Right kidney (tissue), 1 donor: ENCODE measurements around the gene ELFN2.

ENCODE experiments used
- DNase-seq: peaks from one replicate; pipeline ENCODE4 v3.0.0-alpha.2; 2016

Gene ELFN2

DNA sequence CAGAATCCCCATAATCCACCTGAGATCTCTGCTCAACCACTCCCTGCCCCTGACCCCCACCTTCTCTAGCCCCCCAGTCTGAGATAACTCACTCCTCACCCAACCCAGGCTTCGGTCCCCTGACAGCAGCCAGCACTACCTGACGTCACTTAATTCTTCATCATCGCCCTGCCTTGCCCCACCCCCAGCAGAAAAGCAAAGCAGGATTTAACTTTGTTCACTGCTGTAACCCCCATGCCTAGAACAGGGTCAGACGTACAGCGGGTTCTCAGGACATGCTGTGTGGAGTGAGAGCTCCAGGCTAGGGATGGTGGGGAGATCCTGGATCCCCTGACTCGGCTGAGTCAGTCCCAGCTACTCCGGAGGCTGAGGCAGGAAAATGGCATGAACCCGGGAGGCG lies 45.8 kb downstream of the ELFN2 start:
- DNase-seq = no peak

DNA sequence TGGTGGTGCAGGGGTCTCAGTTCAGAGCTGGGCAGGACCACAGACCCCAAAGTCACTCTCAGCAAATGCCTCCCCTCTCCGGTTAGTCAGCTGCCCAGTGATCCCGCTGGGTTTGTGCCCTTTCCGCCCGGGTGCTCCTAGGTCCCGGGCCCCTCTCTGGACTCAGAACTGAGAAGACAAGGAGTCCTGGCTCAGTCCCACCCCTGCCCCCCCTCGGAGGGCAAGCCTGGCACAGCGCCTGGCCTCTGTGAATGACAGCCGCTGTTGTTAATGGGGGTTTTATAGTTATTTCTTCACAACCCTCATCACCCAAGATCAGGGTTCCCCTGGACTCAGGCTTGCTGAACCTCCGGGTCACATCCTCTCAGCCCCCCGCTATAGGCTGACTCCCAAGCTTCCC lies 47.6 kb downstream of the ELFN2 start:
- DNase-seq = no peak

DNA sequence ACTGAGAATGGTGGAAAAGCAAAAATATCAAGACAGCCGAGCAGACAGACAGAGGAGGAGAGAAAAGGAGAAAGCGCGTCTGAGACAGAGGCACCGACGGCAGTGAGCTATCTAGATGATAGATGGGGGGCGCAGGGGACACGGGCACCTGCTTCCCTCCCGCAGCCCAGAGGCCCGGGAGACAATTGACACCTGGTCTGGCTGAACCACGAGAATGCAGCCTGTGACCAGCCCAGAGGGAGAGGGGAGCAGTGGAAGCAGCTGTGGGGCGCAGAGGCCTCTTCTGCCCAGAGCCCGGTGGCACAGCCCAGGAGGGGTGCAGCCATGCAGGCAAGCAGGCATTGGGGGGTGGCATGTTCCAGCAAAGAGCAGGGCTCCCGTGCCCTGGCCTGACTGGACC lies 48.2 kb downstream of the ELFN2 start:
- DNase-seq = no peak

DNA sequence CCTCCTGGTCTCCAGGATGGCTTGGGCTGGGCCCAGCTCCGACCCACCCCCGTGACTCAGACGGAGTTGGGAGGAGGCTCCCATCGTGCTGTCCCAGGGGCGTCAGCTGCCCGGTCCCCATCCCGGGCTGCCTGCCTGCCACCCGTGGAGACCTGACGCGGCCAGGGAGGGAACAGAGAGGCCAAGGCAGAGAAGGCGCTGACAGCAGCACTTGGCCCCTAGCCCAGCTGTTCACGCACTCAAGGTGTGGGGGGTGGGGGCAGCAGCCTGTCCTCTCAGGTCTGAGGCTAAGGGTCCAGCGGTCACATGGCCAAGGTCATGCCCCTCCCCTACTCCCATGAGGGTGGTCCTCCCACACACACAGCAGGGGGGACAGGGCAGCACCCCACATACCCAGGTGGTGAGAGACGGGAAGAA lies 48.6 kb downstream of the ELFN2 start:
- DNase-seq = no peak

DNA sequence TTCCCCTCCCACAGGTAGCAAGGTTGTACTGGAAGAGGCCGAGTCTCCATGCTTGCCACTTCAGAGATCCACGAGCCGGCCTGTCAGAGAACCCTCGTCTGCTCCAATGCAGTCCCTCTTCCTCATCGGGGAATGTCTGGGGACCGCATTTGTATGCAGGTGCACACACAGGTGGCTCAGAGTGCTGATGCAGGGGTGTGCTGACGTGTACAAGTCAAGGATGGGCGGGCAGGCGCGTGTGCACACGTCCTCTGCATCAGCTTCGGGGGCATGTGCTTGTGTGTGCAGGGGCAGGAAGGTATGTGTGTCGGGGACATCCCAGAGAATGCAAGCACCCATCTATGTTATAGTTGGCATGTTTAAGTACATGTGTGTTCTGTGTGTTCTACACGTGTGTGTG lies 49.4 kb downstream of the ELFN2 start:
- no peak for DNase-seq

DNA sequence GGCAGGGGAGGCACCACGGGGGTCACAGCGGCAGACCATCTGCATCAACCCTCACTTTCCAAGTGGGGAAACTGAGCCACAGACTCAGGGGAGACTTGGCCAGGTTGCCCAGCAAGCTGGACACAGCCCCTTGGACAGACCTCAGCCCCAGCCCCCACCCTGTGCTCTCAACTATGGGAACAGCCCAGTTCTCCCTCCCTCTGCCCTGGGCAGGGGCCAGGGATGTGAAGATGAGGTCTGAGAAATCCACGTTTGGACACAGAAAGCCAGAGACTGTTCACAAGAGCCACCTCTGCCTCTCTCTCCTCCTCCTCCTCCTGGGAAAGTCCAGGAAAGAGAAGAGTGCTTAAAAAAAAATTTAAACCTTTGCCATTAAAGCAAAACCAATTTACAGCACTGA lies 50.1 kb downstream of the ELFN2 start:
- DNase-seq = no peak

DNA sequence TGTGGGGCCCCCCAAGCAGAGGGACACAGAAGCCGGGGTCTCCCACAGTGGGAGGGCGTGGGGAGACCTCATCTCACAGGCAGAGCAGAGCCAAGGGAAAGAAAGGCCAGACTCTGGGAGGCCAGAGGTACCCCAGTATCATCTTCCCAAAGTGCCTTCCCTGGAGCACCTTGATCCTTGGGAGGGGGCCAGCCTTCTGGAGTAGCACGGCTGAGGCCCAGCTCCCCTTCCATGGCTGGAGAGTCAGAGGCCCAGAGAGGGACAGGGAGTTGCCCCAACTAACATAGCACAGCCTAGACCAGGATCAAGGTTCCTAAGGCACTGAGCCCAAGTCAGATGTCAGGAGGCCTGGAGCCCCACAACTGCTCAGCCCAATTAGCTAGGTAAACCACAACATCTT lies 50.6 kb downstream of the ELFN2 start:
- DNase-seq = no peak

DNA sequence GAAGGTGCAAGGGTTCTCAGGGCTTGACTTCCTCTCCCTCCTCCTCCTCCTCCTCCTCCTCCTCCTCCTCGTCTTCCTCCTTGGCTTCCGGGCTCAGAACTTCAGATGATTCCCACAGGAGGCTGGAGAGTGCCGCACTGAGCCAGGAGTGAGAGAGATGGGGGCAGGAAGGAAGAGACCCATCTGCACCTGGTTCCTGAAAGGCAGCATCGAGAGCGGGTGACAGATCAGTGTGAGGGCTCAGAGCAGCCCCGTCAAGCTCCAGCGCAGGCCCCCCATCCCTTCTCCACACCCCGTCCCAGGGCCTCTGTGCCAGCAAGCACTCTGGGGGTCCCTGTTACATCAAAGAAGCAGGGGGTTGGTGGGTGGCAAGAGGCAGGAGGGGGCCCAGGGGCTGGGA lies 51.5 kb downstream of the ELFN2 start:
- DNase-seq = no peak

DNA sequence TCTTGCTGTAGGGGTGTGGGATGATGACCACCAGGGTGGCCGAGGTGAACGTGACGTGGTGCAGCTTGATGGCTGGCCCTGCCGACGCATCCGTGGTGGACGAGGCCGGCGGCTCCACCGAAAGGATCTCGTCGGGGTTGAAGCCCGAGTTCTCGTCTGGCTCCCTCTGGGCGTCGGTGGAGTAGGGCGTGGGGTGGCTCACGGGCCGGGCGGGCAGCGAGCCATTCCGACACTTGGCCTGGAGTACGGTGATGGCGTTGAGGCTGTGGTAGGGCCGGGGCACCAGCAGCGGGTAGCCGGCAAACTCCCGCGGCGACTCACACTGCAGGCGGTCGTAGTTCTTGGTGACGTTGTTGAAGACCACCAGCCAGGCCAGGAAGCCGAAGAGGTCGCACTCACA lies 52.7 kb downstream of the ELFN2 start:
- DNase-seq = no peak

DNA sequence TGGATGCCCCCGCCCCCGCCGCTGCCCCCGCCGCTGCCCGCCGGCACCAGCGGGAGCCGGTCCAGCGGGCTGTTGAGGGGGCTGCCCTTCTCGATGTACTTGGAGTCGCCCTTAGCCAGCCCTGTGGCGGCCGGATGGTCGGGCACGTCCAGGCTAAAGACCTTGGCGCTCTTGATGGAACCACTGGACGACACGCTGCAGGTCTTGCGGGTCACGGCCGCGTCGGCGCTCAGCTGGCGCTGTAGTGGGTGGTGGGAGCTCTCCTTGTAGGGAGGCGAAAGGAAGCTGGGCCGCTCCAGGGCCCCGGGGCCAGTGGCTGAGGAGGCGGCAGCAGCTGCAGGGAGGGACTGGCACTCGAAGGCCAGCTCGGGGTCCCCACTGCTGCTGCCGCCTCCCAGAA lies 53.8 kb downstream of the ELFN2 start:
- no peak for DNase-seq

DNA sequence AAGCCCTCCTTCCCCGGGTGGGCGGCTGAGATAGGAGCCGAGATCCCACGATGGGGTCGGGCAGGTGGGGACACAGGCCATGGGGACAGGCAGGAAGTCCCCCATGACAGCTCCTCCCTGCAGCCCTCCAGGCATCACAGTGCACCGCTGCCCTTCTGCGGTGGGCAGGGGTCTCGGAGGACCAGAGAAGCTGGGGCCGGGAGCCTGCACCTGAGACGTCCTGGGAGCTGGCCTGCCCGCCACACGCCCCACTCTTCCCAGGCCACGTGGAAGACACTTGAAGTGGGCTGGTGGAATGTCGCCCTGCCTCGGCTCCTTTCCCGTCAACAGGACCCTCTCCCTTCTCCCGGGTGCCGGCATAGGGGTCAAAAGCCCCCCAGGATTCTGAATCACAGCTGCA lies 55.4 kb downstream of the ELFN2 start:
- no peak for DNase-seq

DNA sequence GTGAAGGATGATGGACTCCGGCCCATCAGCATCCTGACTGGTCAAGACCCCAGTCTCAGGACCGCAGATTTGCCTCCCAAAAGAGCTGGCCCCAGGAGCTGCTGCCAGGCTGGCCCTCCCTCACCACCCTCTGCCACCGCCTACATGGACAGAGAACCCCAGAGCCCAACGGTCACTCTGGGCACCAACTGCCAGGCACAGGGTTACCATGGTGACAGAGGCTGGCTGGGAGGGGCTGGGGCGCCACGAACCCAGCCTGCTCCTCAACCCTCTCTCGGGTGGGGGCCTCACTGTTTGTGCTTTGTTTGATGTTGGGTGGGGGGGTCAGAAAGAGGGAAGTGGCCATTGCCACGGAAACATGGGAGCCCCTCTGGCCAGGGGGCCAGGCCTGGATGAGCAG lies 55.8 kb downstream of the ELFN2 start:
- DNase-seq = no peak

DNA sequence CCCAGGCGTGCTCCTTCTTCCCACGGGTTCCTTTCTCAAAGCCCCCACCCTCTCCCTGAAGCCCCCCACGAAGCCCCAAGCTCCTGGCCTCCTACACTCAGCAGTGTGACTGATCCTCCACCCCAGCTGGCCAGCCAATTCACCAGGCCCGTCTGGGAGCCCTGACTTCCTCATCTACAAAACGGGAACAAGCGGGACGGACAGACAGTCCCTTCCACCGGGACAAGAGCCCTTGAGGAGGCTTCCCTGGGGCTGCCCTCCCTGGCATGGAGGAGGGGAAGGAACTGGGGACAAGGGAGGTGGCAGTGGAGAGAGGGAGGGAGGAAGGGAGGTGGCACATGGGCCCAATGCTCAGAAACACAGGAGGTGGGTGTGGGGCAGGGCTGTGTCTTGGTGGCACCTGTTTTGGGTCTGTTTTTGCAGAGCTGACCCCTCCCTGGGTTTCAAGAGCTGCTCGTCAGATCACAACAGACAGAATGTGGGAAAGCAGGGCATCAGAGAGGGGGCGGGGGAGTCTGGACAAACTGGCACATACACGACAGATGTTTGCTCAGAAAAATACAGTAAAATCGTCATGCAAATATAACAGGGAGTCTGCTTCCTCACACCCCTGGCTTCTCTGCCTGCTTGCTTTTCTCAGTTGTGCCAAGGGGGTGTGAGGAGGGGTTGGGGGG lies 56.8 kb downstream of the ELFN2 start:
- DNase-seq = no peak

DNA sequence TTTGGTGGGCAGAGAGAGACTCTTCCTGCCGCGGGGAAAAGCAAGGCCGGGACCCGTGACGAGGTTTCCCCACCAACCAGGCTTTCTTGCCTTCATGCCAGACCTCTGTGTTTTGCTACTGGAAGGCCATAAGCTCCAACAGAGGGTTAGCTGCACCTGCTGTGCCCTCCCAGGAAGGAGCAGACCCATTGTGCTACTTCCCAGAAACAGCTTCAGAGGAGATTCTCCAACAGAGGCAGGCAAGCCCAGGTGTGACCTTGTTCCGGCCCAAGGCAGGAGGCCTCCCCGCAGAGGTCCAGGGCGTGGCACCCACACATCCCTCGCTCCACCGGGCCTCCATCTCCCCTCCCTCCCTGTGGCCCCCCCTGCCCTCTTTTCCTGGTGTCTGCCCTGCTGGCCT lies 57.8 kb downstream of the ELFN2 start:
- DNase-seq = no peak

DNA sequence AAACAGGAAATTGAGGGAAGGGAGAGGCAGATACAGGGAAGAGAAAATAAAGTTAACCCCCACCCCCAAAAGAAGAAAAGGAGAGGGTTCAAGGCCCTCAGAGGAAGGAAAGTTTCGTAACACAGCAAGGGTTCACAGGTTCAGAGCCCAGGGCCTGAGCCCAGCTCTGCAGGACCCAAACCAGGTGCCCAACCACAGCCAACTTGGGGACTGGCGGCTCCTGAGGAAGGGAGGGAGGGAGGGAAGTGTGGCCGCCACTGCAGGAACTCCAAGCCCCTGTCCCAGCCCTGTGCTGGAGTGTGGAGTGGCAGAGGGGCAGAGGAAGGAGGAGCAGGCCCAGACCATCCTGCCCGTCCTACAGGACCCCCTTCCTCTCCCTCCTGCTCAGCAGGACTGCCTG lies 59.2 kb downstream of the ELFN2 start:
- DNase-seq = no peak

DNA sequence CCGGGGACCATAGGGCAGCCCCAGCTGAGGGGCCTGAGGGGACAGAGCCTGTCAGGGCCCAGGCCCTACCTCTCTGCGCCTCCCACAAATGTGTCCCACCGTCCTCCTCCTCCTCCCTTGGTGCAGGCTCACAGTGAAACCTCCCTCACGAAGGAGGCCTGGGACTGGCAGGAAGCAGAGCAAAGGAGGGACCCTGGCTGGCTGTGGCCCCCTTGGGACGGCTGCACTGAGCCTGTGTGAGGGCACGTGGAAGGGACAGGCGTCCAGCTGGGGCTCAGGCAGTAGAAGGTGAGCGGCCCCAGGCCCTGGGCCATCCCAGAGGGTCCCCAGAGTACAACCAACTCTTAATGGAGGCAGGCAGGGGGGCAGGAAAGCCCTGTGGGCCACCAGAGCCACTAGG lies 60.7 kb downstream of the ELFN2 start:
- no peak for DNase-seq

DNA sequence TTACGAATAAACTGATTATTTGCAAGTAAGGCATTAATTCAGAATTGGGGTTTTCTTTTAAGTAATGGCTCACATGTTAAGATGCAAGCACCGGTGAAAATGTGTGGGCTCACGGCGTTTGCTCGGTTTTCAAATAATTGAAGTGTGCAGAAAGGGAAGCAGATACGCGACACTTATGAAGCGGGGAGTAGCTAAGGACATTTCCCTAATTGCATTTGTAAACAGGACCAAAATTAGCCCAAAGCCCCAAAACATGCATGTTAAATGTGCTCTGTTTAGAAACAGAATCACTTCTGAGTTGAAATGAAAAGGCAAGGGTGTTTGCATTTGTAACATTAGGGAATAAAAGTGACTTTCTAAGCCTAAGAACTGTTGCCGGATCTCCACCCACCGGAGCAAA lies 61.3 kb downstream of the ELFN2 start:
- no peak for DNase-seq

DNA sequence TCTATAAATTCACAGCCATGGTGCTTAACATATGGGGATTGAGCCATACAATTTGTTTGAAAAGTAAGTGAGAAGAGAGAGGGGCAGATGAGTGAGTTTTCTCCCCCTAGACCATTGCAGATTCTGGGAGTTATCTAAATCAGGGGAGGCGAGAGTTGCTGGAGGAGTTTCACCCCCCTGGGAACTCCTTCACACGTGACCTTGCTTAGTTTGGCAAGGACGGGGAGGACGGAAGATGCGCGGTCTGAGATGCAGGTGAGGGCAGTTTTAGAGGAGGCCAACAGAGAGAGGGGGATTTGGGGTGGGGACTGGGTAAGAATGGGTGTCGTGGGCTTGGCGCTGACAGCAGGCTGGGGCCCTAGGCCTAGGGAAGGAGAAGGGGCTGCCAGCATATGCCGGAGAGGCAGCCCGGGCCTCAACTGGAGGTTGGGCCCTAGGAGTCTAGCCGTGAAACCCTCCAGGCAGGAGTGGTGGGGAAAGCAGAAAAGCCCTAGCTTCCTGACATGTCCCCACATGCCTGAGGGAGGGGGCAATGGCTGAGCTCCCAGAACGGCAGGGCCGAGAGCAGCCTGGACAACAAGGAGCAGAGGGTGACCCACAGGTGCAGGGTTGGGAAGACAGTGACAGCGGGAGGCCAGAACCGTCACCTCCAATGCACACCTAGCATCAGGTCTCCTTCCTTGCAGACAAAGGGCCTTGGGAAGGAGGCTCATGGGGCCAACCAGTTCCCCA lies 63.9 kb downstream of the ELFN2 start:
- DNase-seq = no peak

DNA sequence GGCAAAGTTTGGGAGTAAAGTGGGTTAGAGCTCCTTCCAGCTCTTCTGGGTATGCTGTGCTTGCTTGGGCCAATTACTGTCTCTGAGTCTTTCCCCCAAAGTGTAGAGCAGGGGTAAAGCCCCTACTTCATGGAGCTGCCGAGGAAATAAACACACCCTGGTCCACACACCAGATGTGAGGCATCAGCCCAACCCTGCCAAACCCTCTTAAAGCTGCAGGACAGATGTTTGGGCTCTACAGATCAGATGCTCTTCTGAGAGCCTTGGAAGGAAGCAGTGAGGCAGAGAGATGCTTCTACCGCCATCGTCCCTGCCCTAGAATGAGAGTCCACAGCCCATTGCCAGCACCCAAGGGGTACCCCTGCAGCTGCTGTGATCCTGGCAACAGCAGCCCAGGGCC lies 64.7 kb downstream of the ELFN2 start:
- no peak for DNase-seq

DNA sequence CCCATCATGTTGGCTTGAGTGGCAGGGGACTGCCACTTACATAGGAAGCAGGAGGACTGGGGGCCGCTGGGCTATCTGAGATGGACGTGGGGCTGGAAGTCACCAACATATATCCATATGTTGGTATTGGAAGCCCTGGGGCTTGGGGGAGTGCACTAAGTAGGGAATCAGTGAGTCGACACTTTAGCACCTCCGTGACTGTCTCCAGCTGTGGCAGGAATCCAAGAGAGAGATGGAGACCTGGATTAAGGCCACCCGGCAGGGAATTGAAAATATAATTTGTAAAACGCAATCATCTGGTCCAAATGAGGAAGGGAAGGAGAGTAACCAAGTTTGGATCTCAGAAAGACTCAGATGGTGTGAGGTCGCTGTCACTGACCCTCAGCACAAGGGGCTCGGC lies 68.4 kb downstream of the ELFN2 start:
- DNase-seq = no peak

DNA sequence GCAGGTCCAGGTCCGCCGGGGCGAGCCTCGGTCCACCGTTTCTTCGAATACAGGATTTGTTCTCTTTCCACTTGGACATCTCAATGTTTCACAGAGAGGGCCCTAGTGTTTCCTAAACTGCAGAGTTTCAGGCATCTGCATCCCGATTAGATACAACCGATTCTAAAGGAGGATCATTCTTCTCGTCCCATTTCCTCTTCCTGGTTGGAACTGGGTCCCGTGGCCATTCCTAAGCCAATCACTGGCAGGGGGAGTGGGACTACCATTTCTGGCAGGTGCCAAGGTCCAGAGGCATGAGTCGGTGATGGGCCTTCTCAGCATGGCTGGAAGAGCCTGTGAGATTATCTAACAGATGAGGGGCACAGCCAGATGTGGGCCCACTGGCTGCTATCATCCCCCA lies 68.9 kb downstream of the ELFN2 start:
- DNase-seq = no peak

DNA sequence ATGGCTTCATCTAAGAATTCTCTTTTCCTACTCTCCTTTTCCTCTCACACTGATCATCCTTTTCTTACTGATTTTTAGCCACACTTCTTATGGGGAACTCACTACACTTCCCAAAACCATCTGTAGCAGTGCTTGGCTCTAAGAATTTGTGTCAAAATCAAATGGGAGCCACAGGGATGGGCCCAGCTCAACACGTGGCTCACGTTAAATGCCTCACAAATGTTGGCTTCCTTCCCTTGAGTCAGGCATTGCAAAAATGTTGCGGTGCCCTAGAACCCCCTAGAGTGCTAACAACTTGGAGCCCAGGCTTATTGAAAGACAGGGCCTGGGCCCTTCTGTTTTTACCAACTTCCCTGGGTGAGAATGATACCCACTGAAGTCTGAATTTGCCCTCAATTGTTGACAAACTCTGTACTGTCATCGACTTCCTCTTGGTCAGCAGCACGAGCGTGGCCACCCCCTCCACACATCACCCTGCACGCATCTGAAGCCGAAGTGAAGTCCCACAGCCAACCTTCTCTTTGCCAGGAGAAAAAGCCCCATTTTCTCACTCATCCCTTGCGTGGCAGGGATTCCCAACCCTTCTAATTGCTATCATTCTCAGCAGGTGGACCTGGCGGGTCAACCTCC lies 69.7 kb downstream of the ELFN2 start:
- DNase-seq = no peak

DNA sequence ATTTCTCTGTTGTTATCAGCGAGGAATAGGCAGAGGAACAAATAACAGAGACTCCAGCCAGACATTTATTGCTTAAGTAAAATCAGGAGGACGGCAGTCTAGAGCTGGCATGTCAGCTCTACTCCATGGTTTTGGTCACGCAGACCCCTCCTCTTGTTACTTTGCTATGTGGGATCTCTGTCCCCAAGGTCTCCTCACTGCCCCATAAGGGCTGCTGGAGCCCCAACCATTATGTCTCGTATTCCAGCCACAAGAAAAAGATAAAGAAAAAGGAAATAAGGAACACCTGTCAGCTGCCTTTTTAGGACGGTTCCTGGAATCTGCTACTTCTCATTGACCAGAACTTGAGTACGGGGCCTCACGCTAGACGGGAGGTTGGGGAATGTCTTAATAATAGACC lies 70.4 kb downstream of the ELFN2 start:
- no peak for DNase-seq

DNA sequence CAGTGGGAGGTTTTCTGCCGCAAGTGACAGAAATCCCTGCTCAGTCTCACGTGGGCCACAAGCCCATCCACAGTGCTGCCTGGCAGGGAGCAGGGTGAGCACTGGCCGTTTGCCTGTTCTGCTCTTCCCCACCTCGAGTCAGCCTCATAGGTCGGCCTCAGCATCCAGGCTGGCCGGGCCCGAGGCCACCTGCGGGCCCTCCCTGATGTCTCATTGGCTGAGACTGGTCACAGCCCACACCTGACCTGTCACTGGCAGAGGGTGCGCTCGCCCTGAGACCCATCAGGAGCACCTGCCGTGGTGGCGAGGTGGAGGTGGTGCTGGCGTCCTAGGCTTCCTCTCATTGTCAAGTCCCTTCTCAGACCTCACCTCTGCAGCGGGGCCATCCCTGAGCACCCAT lies 72.1 kb downstream of the ELFN2 start:
- no peak for DNase-seq
